Immature natural killer cell (primary cell): Measurements from ENCODE around the gene MAP2. TPM values are rescaled to one million over a fixed set of nuclear protein-coding genes. Genes with fewer than 3 reads are reported as not detected.

ENCODE experiments used
- DNase-seq, 3 donors: peaks; one replicate each; pipeline ENCODE4 v3.0.0; 2022; ENCODE audit warnings: mixed read lengths in 1 of 3
- H3K27ac Mint-ChIP-seq, 6 donors: one replicate each; pipeline ENCODE4 v1.8.0; 2020; ENCODE audit warnings: mixed read lengths in 6 of 6, mild to moderate bottlenecking in 5 of 6, inconsistent platforms in 4 of 6, moderate library complexity in 3 of 6
- H3K27me3 Mint-ChIP-seq, 3 donors: one replicate each; pipeline ENCODE4 v1.8.0; 2020 to 2021; ENCODE audit warnings: low read depth in 3 of 3, mild to moderate bottlenecking in 3 of 3, mixed read lengths in 3 of 3, moderate library complexity in 3 of 3, inconsistent platforms in 1 of 3
- H3K36me3 Mint-ChIP-seq, 3 donors: one replicate each; pipeline ENCODE4 v1.8.0; 2020; ENCODE audit warnings: mixed read lengths in 3 of 3, inconsistent platforms in 2 of 3, mild to moderate bottlenecking in 2 of 3
- H3K4me1 Mint-ChIP-seq, 2 donors: one replicate each; pipeline ENCODE4 v1.8.0; 2020; ENCODE audit warnings: inconsistent platforms in 2 of 2, mild to moderate bottlenecking in 2 of 2, mixed read lengths in 2 of 2, moderate library complexity in 1 of 2
- H3K4me3 Mint-ChIP-seq, 5 donors: one replicate each; pipeline ENCODE4 v1.8.0; 2020; ENCODE audit warnings: mild to moderate bottlenecking in 5 of 5, mixed read lengths in 5 of 5, inconsistent platforms in 3 of 5, moderate library complexity in 3 of 5
- H3K9me3 Mint-ChIP-seq, 6 donors: one replicate each; pipeline ENCODE4 v1.8.0; 2020; ENCODE audit warnings: mild to moderate bottlenecking in 6 of 6, mixed read lengths in 6 of 6, inconsistent platforms in 4 of 6, moderate library complexity in 3 of 6
- polyA plus RNA-seq, 3 donors: library from polyadenylated mRNA; unstranded; fragments of 300-500 nt; fragmentation: Illumina TruSeq; gene quantifications; one replicate each; pipeline ENCODE4 v1.2.3, GENCODE V29; 2021

Gene MAP2
- polyA plus RNA-seq, 3 donors from 2014 or later: not detected

DNA sequence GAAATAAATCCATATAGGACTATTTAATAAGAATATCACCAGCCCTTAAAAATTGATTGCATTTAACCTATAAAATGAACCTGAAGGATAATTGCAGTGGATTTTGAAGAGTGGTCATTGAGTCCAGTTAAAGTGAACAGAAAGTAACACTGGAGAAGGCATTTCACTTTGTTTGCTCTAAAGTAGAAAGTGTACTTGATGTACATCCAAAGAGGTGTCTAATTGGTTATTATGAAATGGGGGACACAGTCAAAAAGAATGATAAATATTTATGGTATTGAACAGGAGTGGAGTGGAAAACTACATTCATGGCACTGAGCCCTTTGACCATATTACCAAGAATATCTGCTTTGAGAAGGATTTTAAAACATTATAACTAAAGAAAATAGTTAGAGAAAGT lies 28.2 kb upstream of the MAP2 start:
- no peaks in the 10 kb centered on the region for H3K36me3 Mint-ChIP-seq
- DNase-seq: no peak
- H3K4me3 Mint-ChIP-seq: no peak overlapping the region

DNA sequence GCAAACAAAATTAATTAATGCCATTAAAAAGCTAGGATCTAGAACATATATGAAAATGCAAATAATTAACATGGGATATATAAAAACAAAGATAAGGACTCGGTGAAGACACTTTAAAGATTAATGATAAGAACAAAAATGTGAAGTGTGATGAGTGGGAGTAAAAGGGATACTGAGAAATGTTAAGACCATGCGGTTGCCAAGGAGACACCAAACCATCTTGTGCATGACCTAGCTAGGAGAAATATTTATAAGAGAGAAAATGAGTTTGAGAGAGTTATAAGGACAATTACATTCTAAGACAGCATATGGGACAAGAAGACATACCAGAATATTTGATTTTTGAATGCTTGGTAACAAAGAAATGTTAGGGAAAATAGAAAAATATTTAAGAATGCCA lies 25.4 kb upstream of the MAP2 start:
- Mint-ChIP-seq H3K36me3 (no peaks in the 10 kb centered on the region), H3K27me3 (no peaks in the 10 kb centered on the region), H3K9me3 (peaks cover 0 to 9% (median 5%) of the 10 kb centered on the region in 6 donors), H3K27ac (no peak overlapping the region), H3K4me1 (no peaks in the 10 kb centered on the region), H3K4me3 (no peak overlapping the region)
- DNase-seq: no peak

More for the DNA sequence above, 28.2 kb upstream of the MAP2 start:
- Mint-ChIP-seq H3K4me1 (no peaks in the 10 kb centered on the region), H3K27me3 (no peaks in the 10 kb centered on the region), H3K9me3 (peaks cover 0 to 9% (median 2%) of the 10 kb centered on the region in 6 donors), H3K27ac (no peak overlapping the region)

DNA sequence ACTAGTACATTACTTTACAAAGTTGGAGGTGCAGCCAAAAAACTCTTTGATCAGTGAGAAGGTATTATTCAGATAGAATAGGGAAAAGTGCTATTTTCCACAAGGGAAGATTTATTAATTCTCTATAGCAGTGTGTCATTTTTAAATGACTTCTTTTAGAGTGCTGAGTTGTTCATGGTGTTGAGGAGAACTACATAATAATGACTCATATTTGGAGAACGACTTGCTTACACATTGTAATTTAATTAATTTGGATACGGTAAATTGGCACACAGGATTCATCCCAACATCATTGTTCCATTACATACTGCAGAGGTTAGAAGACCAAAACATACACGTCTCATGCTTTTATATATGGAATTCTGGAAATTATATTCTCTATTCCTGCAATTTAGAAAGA lies 22.1 kb upstream of the MAP2 start:
- Mint-ChIP-seq H3K27me3 (no peaks in the 10 kb centered on the region), H3K36me3 (no peaks in the 10 kb centered on the region), H3K9me3 (peaks cover 0 to 8% (median 2%) of the 10 kb centered on the region in 6 donors), H3K4me1 (no peaks in the 10 kb centered on the region), H3K27ac (no peak overlapping the region), H3K4me3 (no peak overlapping the region)
- DNase-seq: no peak

DNA sequence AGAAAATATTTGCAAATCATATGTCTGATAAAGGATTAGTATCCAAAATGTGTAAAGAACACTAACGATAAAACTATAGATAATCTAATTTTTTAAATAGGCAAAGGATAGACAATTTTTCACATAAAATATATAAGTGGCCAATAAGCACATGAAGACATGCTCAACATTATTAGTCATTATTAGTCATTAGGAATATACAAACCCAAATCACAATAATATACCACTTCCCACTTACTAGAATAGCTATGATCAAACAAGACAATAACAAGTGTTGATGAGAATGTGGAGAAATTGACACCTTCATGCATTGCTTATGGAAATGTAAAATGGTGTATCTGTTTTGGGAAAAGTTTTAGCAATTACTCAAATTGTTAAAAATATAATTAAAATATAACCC lies 12.6 kb upstream of the MAP2 start:
- H3K4me1 Mint-ChIP-seq: no peaks in the 10 kb centered on the region
- no peak for DNase-seq
- H3K36me3 Mint-ChIP-seq: no peaks in the 10 kb centered on the region
- peaks cover 0 to 5% (median 3%) of the 10 kb centered on the region in 6 donors for H3K9me3 Mint-ChIP-seq
- H3K27ac Mint-ChIP-seq: no peak overlapping the region
- no peak overlapping the region for H3K4me3 Mint-ChIP-seq
- H3K27me3 Mint-ChIP-seq: no peaks in the 10 kb centered on the region

DNA sequence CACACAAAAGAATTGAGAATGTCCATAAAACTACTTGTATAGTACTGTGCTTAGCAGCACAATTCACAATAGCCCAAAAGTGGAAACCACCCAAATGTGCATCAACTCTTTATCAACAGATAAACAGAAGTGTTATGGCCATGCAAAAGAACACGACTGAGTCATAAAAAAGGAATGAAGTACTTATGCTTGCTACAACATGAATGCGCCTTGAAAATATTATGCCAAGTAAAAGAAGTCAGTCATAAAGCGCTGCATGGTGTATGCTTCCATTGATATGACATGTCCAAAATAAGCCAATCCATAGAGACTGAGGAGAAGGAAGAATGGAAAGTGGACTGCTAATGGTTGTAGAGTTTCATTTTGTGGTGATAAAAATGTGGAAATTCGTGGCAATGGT lies 12.1 kb upstream of the MAP2 start:
- no peaks in the 10 kb centered on the region for H3K27me3 Mint-ChIP-seq
- no peak overlapping the region for H3K27ac Mint-ChIP-seq
- H3K9me3 Mint-ChIP-seq: peaks cover 0 to 5% (median 3%) of the 10 kb centered on the region in 6 donors
- no peaks in the 10 kb centered on the region for H3K4me1 Mint-ChIP-seq
- no peak for DNase-seq
- no peak overlapping the region for H3K4me3 Mint-ChIP-seq
- no peaks in the 10 kb centered on the region for H3K36me3 Mint-ChIP-seq

DNA sequence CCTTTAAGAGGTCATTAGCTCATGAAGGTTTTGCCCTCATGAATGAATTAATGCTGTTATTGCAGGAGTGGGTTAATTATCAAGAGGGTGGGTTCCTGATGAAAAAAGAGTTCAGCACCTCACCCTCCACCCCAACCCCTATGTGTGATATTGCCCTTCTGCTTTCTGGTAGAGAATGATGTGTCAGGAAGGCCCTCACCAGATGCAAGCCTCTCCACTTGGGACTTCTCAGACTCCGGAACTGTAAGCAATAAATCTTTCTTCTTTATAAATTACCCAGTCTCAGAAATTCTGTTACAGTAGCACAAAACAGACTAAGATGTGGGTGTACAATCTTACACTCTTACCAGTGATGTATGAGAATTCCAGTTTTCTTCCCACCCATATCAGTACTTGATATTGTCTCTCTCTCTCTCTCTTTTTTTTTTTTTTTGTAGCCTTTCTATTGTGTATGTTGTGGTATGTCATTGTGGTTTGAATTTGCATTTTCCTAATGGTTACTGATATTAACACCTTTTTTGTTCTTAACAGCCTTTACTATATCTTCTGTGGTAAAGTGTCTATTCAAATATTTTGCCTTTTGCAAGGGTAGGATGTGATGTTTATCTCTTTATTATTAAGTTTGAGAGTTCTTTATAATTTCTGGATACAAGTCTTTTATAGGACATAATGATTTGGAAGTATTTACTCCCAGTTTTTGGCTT lies 10.4 kb upstream of the MAP2 start:
- peaks cover 0 to 5% (median 2%) of the 10 kb centered on the region in 6 donors for H3K9me3 Mint-ChIP-seq
- peaks cover 0 to 2% (median 0%) of the 10 kb centered on the region in 3 donors for H3K27me3 Mint-ChIP-seq
- no peaks in the 10 kb centered on the region for H3K4me1 Mint-ChIP-seq
- H3K4me3 Mint-ChIP-seq: no peak overlapping the region
- no peaks in the 10 kb centered on the region for H3K36me3 Mint-ChIP-seq
- DNase-seq: no peak
- no peak overlapping the region for H3K27ac Mint-ChIP-seq

DNA sequence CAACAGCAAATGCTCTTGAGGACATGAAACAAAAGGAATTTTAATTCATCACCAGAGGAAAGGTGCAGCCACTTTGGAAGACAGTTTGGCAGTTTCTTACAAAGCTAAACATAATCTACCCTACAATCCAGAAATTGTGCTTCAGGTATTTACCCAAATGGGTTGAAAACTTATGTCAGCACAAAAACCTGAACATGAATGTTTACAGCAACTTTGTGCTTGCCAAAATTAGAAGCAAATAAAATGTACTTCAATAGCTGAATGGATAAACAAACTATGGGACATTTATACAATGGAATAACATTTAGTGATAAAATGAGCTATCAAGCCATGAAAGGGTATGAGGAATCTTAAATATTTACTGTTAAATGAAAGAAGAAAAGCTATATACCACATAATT lies 6.9 kb upstream of the MAP2 start:
- no peak for DNase-seq
- no peak overlapping the region for H3K4me3 Mint-ChIP-seq
- no peaks in the 10 kb centered on the region for H3K4me1 Mint-ChIP-seq
- no peak overlapping the region for H3K27ac Mint-ChIP-seq
- H3K27me3 Mint-ChIP-seq: peaks cover 0 to 2% (median 1%) of the 10 kb centered on the region in 3 donors
- no peaks in the 10 kb centered on the region for H3K36me3 Mint-ChIP-seq
- peaks cover 0 to 5% (median 4%) of the 10 kb centered on the region in 6 donors for H3K9me3 Mint-ChIP-seq

DNA sequence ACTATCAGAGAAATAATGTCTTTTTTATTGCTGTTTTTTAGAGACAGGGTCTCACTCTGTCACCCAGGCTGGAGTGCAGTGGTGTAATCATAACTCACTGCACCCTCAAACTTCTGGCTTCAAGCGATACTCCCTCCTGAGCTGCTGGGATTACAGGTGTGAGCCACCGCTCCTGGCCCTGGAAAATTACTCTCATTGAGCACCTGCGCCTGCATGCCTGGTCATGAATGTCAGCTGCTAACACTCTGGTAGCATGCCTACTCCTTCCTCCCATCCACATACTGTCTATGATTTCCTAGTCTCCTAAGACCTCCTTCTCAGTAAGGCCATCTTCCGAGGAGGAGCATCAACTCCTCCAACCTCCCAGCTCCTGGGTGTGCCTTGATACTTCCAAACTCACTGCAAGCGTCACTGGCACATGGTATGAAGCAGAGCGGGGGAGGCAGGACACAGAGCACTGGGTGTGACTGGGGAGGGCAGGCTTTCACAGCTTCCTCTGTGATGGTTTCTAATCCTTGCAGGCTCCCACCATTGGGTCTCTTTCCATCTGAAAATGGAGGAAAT lies 1.6 kb upstream of the MAP2 start:
- H3K4me3 Mint-ChIP-seq: no peak overlapping the region
- H3K9me3 Mint-ChIP-seq: peaks cover 0 to 12% (median 3%) of the 10 kb centered on the region in 6 donors
- H3K27ac Mint-ChIP-seq: no peak overlapping the region
- peaks cover 3 to 15% (median 7%) of the 10 kb centered on the region in 3 donors for H3K27me3 Mint-ChIP-seq
- H3K4me1 Mint-ChIP-seq: peaks cover 15 to 19% of the 10 kb centered on the region in 2 donors
- no peaks in the 10 kb centered on the region for H3K36me3 Mint-ChIP-seq
- DNase-seq: no peak

DNA sequence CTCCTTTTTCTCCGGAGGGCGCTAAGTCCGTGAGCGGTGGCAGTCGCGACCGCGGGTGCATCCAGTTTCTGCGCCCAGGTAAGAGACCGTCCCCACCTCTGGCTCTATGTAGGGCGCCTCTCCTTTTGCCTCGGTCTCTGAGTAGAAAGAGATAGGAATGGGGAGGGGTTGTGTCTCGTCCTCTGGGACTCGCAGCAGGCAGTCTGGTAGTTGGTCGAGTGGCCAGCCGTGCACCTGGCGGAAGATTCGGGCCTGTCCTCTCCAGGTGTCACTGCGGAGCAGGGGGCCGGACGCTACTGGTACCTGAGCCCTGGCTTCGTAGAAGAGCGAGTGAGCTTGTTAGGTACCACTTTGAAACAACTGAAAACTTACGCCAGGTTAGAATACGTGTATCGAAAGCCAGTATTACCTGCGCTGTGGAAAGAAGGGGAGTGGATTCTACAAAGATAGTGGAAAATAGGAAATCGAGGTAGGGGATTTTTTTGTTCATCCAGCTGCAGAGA lies 403 bp downstream of the MAP2 start:
- peaks cover 2 to 15% (median 5%) of the 10 kb centered on the region in 3 donors for H3K27me3 Mint-ChIP-seq
- no peaks in the 10 kb centered on the region for H3K36me3 Mint-ChIP-seq
- H3K9me3 Mint-ChIP-seq: peaks cover 0 to 12% (median 2%) of the 10 kb centered on the region in 6 donors
- peaks cover 15 to 19% of the 10 kb centered on the region in 2 donors for H3K4me1 Mint-ChIP-seq
- no peak for DNase-seq
- H3K4me3 Mint-ChIP-seq: peak overlapping the region; percentile 60 to 75 (median 63)
- H3K27ac Mint-ChIP-seq: no peak overlapping the region

DNA sequence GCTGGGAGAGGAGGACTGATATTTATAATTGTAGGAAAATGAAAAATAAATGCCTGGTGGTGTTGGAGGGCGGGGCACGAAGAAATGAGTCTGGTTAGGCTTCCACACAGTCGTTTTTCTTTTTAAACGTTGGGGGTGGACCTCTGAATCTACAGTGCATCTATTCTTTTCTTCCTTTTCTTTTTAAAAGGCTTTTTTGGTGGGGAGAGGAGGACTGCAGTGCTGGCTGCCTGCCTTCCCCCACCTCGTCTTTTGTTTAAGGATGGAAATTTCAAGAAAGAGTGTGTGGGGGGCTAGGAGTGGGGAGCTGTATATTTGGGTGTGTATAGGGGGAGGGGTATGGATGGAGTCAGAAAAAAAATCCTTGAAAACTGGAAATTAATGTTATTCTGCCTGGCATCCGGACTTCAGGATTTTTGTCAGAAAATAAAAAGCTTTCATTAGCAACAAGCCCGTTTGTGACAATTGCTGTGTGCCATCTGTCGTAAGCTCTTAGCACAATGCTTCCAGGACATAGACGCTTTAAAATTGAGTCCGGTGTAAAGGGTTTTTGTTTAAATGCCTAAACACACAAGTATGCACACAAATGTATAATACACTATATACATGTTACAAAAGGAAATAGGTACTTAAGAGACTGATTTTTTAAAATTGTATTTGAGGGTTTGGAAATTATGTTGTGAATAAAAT lies 1.1 kb downstream of the MAP2 start:
- Mint-ChIP-seq H3K36me3 (no peaks in the 10 kb centered on the region), H3K4me3 (peak overlapping the region; percentile 37 to 73 (median 60)), H3K27me3 (peaks cover 2 to 15% (median 6%) of the 10 kb centered on the region in 3 donors), H3K27ac (no peak overlapping the region), H3K4me1 (peaks cover 15 to 19% of the 10 kb centered on the region in 2 donors), H3K9me3 (peaks cover 0 to 12% (median 1%) of the 10 kb centered on the region in 6 donors)
- no peak for DNase-seq

DNA sequence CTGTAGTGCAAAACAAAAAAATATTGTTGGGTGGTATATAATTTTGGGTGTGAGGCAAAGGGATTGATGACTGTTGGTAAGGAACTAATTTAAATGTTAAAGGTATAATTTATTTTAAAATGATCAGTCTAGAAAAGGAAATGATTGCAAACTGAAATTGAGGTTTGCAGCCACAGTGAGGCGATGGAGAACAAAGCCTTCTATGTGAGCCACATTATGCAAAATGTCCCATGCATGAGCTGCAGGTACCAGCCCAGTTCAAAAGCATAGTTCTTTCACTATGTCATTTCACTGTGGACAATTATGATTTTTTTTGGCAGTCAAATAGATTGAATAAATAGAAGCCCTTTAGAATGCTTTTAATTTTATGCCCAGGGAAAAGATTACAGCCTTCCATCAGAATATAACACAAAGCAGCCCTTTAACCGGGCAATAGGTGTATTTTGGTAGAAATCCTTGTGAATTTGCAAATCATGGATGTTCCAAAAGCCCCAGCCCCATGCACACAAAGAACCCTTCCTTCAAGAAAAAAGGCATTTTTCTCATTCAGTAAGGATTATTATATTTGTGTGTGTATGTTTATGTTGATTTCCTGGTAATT lies 1.7 kb downstream of the MAP2 start:
- Mint-ChIP-seq H3K27ac (no peak overlapping the region), H3K4me3 (peak overlapping the region in 1 of 5 donors; percentile 18), H3K27me3 (peaks cover 2 to 15% (median 9%) of the 10 kb centered on the region in 3 donors), H3K36me3 (no peaks in the 10 kb centered on the region), H3K4me1 (peaks cover 15 to 19% of the 10 kb centered on the region in 2 donors), H3K9me3 (peaks cover 0 to 12% (median 0%) of the 10 kb centered on the region in 6 donors)
- no peak for DNase-seq

DNA sequence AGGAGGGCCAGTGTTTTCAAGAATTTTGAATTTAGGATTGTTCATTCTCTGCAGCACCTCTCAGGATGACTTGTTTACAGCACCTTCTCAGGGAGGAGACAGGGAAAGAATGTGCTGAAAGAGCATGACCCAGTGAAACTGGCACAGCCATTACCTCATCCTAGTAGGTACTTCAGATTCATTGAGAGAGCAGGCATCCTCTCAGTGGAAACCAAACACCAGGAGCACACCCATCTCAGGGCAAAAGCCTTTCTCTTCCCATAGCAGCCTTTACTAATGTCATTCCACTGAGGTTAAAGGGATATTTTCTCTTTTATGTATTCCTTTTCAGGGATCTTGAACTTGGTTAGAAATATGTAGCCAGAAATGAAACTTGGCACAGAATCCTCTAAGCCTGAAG lies 2.6 kb downstream of the MAP2 start:
- Mint-ChIP-seq H3K27ac (no peak overlapping the region), H3K27me3 (peaks cover 2 to 15% (median 9%) of the 10 kb centered on the region in 3 donors), H3K36me3 (no peaks in the 10 kb centered on the region), H3K4me1 (peaks cover 15 to 19% of the 10 kb centered on the region in 2 donors), H3K4me3 (no peak overlapping the region), H3K9me3 (peaks cover 0 to 12% (median 0%) of the 10 kb centered on the region in 6 donors)
- no peak for DNase-seq

DNA sequence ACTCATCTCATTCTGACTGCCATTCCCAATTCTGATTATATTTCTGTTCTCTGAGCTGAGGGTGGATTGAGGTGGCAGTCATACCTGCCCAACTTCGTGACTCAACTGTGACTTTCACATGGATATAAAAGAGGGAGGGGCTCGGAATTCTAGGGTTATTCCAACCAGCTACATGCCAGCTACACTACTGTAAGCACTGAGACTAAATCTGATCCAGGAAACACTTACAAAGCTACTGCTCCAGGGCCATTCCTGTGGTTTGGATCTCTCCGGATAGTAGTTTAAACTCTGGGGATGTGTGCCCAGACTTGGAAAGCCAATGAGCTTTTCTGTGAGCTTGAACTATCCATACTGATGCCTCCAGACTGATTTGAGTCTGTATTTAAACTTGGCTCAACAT lies 7.9 kb downstream of the MAP2 start:
- no peak overlapping the region for H3K27ac Mint-ChIP-seq
- H3K9me3 Mint-ChIP-seq: no peaks in the 10 kb centered on the region
- H3K4me1 Mint-ChIP-seq: no peaks in the 10 kb centered on the region
- no peaks in the 10 kb centered on the region for H3K36me3 Mint-ChIP-seq
- no peak overlapping the region for H3K4me3 Mint-ChIP-seq
- DNase-seq: no peak
- H3K27me3 Mint-ChIP-seq: peaks cover 0 to 7% (median 0%) of the 10 kb centered on the region in 3 donors

DNA sequence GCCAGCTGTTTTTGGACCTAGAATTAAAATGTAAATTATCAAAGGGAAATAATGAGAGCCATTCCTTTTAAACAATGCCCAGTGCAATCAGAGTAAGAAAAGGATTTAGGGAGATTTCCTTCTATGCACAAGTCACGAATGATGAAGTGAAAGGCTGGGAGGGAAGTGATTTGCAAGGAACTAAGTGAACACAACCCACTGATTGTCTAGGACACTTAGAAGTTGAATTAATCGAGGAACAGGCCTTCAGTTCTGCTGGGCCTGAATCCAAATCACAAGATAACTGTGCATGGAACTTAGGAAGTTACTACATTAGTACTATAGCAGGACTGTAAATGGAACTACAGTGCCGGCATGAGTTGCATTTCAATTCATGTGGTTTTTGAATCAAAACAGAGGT lies 17.7 kb downstream of the MAP2 start:
- Mint-ChIP-seq H3K36me3 (no peaks in the 10 kb centered on the region), H3K27ac (no peak overlapping the region), H3K4me3 (no peak overlapping the region), H3K27me3 (peaks cover 0 to 2% (median 0%) of the 10 kb centered on the region in 3 donors), H3K4me1 (no peaks in the 10 kb centered on the region), H3K9me3 (peaks cover 0 to 9% (median under 1%) of the 10 kb centered on the region in 6 donors)
- DNase-seq: no peak
